Neural crest cell (in vitro differentiated cells): ENCODE results near the gene UBE2H. TPM values are rescaled to one million over a fixed set of nuclear protein-coding genes. Genes with fewer than 3 reads are reported as not detected.
A peak's percentile ranks its signal among the peaks of the same experiment; 100 is the strongest.

Experiments
- DNase-seq: peaks from one replicate; pipeline ENCODE4 v3.0.0; 2021; ENCODE audit warnings: low read depth, mixed read lengths, low spot score
- H3K27ac Mint-ChIP-seq: one replicate; pipeline ENCODE4 v1.8.0; 2021; ENCODE audit warnings: mild to moderate bottlenecking, mixed read lengths; ENCODE audit not compliant: unreplicated experiment
- H3K27me3 Mint-ChIP-seq: 2 replicates; pipeline ENCODE4 v1.8.0; 2021; ENCODE audit warnings: low read depth, mild to moderate bottlenecking, mixed read lengths
- H3K36me3 Mint-ChIP-seq: 2 replicates; pipeline ENCODE4 v1.8.0; 2021; ENCODE audit warnings: low read depth, mild to moderate bottlenecking, mixed read lengths
- H3K4me1 Mint-ChIP-seq: 2 replicates; pipeline ENCODE4 v1.8.0; 2021; ENCODE audit warnings: mixed read lengths
- H3K4me3 Mint-ChIP-seq: one replicate; pipeline ENCODE4 v1.8.0; 2021; ENCODE audit warnings: mild to moderate bottlenecking, mixed read lengths
- H3K9me3 Mint-ChIP-seq: 2 replicates; pipeline ENCODE4 v1.8.0; 2021; ENCODE audit warnings: mixed read lengths
- long read RNA-seq: library from polyadenylated mRNA; unstranded; transcript quantifications from one replicate; pipeline ENCODE4 v2.0.0, GENCODE V29; 2020
- total RNA-seq: library from RNA; stranded (reverse); gene quantifications from 2 replicates; pipeline ENCODE4 v1.2.1, GENCODE V29; 2021
- TF ChIP-seq, protein P1 (sequence below): fragments of 200-600 bp; sonication (generic); conservative IDR thresholded peaks from 2 replicates; pipeline ENCODE4 v1.5.0; 2021; ENCODE audit warnings: antibody characterized with exemption, mild to moderate bottlenecking

Gene UBE2H
- 43.4 and 49.5 TPM in 2 replicates for total RNA-seq
- long read RNA-seq, full-length matches to known transcripts, result 3 of 17 reads
- long read RNA-seq, partial matches to known transcripts, result 2 of 17 reads
- long read RNA-seq, other reads (novel, unspliced or antisense), result 12 of 17 reads

GRCh38 chr7:129952653-129953560, at the start of gene UBE2H:
Gene UBE2H (minus strand): TSS chr7:129952960. CDS start chr7:129952555, 405 bp downstream.
- Mint-ChIP-seq H3K27ac (peak within 1 kb of the TSS; percentile 100), H3K9me3 (no peaks in the 10 kb centered on the region), H3K27me3 (no peaks in the 10 kb centered on the region), H3K4me1 (peaks cover 14% of the 10 kb centered on the region), H3K36me3 (no peaks in the 10 kb centered on the region), H3K4me3 (peak within 1 kb of the TSS; percentile 95)
- DNase-seq, result peak; percentile 89
- TF ChIP-seq, protein P1, sequence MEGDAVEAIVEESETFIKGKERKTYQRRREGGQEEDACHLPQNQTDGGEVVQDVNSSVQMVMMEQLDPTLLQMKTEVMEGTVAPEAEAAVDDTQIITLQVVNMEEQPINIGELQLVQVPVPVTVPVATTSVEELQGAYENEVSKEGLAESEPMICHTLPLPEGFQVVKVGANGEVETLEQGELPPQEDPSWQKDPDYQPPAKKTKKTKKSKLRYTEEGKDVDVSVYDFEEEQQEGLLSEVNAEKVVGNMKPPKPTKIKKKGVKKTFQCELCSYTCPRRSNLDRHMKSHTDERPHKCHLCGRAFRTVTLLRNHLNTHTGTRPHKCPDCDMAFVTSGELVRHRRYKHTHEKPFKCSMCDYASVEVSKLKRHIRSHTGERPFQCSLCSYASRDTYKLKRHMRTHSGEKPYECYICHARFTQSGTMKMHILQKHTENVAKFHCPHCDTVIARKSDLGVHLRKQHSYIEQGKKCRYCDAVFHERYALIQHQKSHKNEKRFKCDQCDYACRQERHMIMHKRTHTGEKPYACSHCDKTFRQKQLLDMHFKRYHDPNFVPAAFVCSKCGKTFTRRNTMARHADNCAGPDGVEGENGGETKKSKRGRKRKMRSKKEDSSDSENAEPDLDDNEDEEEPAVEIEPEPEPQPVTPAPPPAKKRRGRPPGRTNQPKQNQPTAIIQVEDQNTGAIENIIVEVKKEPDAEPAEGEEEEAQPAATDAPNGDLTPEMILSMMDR, result no peak

- no peak for DNase-seq
- peak overlapping the region; percentile 30 for H3K27ac Mint-ChIP-seq
- H3K36me3 Mint-ChIP-seq, result no peaks in the 10 kb centered on the region
- H3K4me1 Mint-ChIP-seq, result no peaks in the 10 kb centered on the region
- TF ChIP-seq, protein P1, result no peak
- H3K4me3 Mint-ChIP-seq, result no peak overlapping the region
- H3K27me3 Mint-ChIP-seq, result no peaks in the 10 kb centered on the region
- H3K9me3 Mint-ChIP-seq, result no peaks in the 10 kb centered on the region
These were observed 45.7 kb upstream of the UBE2H start for GRCh38 chr7:129998446-129998845.

GRCh38 chr7:129997285-129997684, 44.5 kb upstream of the UBE2H start:
- Mint-ChIP-seq H3K9me3 (no peaks in the 10 kb centered on the region), H3K36me3 (no peaks in the 10 kb centered on the region), H3K4me1 (no peaks in the 10 kb centered on the region), H3K27ac (no peak overlapping the region), H3K27me3 (no peaks in the 10 kb centered on the region), H3K4me3 (no peak overlapping the region)
- no peak for DNase-seq
- TF ChIP-seq, protein P1, result no peak

- no peaks in the 10 kb centered on the region for H3K27me3 Mint-ChIP-seq
- H3K27ac Mint-ChIP-seq, result no peak overlapping the region
- H3K36me3 Mint-ChIP-seq, result no peaks in the 10 kb centered on the region
- H3K4me1 Mint-ChIP-seq, result peaks cover 17% of the 10 kb centered on the region
- no peaks in the 10 kb centered on the region for H3K9me3 Mint-ChIP-seq
- H3K4me3 Mint-ChIP-seq, result no peak overlapping the region
- DNase-seq, result no peak
- TF ChIP-seq, protein P1, result no peak
These were observed 40.5 kb upstream of the UBE2H start for GRCh38 chr7:129993275-129993674.

DNA sequence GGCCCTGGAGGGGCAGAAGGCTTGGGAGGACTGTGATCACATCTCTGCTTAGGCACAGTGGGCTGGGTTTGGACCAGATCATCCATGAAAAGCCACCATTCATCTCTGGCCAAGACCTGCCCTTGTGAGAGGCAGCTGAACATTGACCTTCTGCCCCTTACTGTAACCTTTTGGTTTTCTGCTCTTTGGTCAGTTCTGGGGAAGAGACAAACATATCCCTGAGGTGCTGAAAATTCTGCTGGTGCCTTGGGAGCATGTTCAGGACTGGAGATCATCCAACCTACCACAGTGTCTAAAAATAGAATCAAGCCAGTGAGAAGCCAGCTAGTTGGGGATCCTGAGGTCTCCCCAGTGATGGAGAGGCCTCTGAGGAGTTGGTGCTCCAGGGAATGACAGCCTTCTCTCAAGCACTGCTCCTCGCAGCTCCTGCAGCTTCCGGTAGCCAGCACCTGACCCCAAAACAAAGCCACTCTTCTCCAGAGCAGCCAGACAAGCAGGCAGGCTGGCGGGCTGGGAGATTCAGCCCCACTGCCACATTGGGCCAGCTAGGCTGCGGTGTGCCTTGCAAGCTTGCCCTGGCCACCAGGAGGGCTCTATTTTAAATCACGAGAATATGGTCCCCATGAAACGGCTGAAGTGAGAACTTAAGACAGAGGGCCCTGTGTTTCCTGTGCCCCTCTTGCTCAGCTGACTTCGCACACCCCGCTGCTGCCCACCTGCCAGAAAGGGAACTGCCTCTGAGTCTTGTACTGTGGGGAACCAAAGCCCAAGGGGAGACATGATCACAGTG, 37.8 kb upstream of the UBE2H start:
- H3K27me3 Mint-ChIP-seq, result no peaks in the 10 kb centered on the region
- H3K36me3 Mint-ChIP-seq, result no peaks in the 10 kb centered on the region
- peak overlapping the region; percentile 69 for H3K27ac Mint-ChIP-seq
- DNase-seq, result peak; percentile 14
- H3K4me1 Mint-ChIP-seq, result peaks cover 17% of the 10 kb centered on the region
- H3K9me3 Mint-ChIP-seq, result no peaks in the 10 kb centered on the region
- TF ChIP-seq, protein P1, result no peak
- no peak overlapping the region for H3K4me3 Mint-ChIP-seq
